Endothelial cell of umbilical vein (primary cell): Measurements from ENCODE around the gene CMSS1. TPM values are rescaled to one million over a fixed set of nuclear protein-coding genes. Genes with fewer than 3 reads are reported as not detected.

Experiments
- BruUV-seq: library from RNA; stranded (reverse); fragments of 400-500 nt; replicated peaks from 2 replicates; lab custom pipeline; 2021; lab: Mats Ljungman, UMichigan
- CTCF ChIA-PET: fragments of 300-600, 350-600 bp; sonication (Branson Sonifier 250); formaldehyde crosslinking; loops from one replicate; lab custom pipeline; 2021; ENCODE audit warnings: antibody characterized with exemption, inconsistent platforms; lab: Charles Lee
- POLR2A ChIA-PET: fragments of 300-600, 350-600 bp; sonication (Branson Sonifier 250); formaldehyde crosslinking; loops from one replicate; lab custom pipeline; 2021; ENCODE audit warnings: antibody characterized with exemption, inconsistent platforms; lab: Charles Lee
- DNase-seq: peaks from one replicate; pipeline ENCODE4 v3.0.0-alpha.2; 2011; ENCODE audit warnings: low read depth, low spot score
- FAIRE-seq: peaks from 2 replicates; lab custom pipeline; 2011; peaks lifted over from hg19 to GRCh38; lab: Jason Lieb, UNC
- H2AFZ ChIP-seq: 2 replicates; pipeline ENCODE4 v1.6.0; 2012; ENCODE audit warnings: low read depth, low read length, control low read depth, inconsistent platforms
- H3K27ac ChIP-seq: 2 replicates; pipeline ENCODE4 v1.5.1; 2011; ENCODE audit warnings: low read depth, mild to moderate bottlenecking, control low read depth, low read length, moderate library complexity; ENCODE audit not compliant: insufficient read depth
- H3K27me3 ChIP-seq, 2 experiments: 2 replicates each; pipeline versions ENCODE4 v1.6.0 to v1.6.1; 2011; ENCODE audit warnings: low read length in 2 of 2, mixed read lengths in 1 of 2; ENCODE audit not compliant: control insufficient read depth in 2 of 2, insufficient read depth in 2 of 2
- H3K36me3 ChIP-seq, 2 experiments: 2 replicates in 1 of 2; 3 replicates in 1 of 2; pipeline ENCODE4 v1.5.1; 2011; ENCODE audit warnings: low read length in 2 of 2, mild to moderate bottlenecking in 1 of 2, moderate library complexity in 1 of 2; ENCODE audit not compliant: control insufficient read depth in 2 of 2, insufficient read depth in 2 of 2; ENCODE audit errors: extremely low read depth in 1 of 2
- H3K4me1 ChIP-seq: 3 replicates; pipeline ENCODE4 v1.5.1; 2011; ENCODE audit warnings: mild to moderate bottlenecking, low read length; ENCODE audit not compliant: control insufficient read depth, insufficient read depth; ENCODE audit errors: extremely low read depth
- H3K4me2 ChIP-seq: 2 replicates; pipeline ENCODE4 v1.6.1; 2011; ENCODE audit warnings: low read length, control low read depth, mixed read lengths; ENCODE audit not compliant: insufficient read depth
- H3K4me3 ChIP-seq, 3 experiments: fragments of 200-600 bp in 1 of 3; sonication (generic), shearing (Covaris generic) in 1 of 3; replicated peaks in 1 of 3; 2 replicates each; pipeline ENCODE4 v1.5.1; 2011 to 2016; ENCODE audit warnings: control low read depth in 3 of 3, low read length in 3 of 3, mild to moderate bottlenecking in 2 of 3, inconsistent platforms in 1 of 3, low read depth in 1 of 3, moderate library complexity in 1 of 3; ENCODE audit not compliant: insufficient read depth in 1 of 3
- H3K79me2 ChIP-seq: 2 replicates; pipeline ENCODE4 v1.6.0; 2012; ENCODE audit warnings: low read length, inconsistent platforms; ENCODE audit not compliant: control insufficient read depth, insufficient read depth
- H3K9ac ChIP-seq: replicated peaks from 2 replicates; pipeline ENCODE3; 2011; ENCODE audit warnings: low read length, control low read depth; ENCODE audit not compliant: insufficient read depth; ENCODE audit errors: extremely low read depth
- H3K9me1 ChIP-seq: replicated peaks from 3 replicates; pipeline ENCODE4 v1.6.0; 2011; ENCODE audit warnings: mild to moderate bottlenecking, low read length; ENCODE audit not compliant: control insufficient read depth, insufficient read depth; ENCODE audit errors: extremely low read depth
- H3K9me3 ChIP-seq: replicated peaks from 2 replicates; pipeline ENCODE4 v1.5.1; 2012; ENCODE audit warnings: low read length, inconsistent platforms; ENCODE audit not compliant: control insufficient read depth, insufficient read depth
- H4K20me1 ChIP-seq: replicated peaks from 2 replicates; pipeline ENCODE3; 2011; ENCODE audit warnings: mild to moderate bottlenecking, low read length; ENCODE audit not compliant: control insufficient read depth, insufficient read depth; ENCODE audit errors: extremely low read depth
- EZH2 ChIP-seq: IDR thresholded peaks from 2 replicates; pipeline ENCODE4 v1.6.1; 2012; ENCODE audit warnings: borderline replicate concordance, low read depth, mild to moderate bottlenecking, moderate library complexity, low read length, inconsistent platforms; ENCODE audit not compliant: severe bottlenecking
- FOS ChIP-seq: IDR thresholded peaks from 2 replicates; pipeline ENCODE4 v1.6.1; 2011; ENCODE audit warnings: mild to moderate bottlenecking, low read length, moderate library complexity, borderline replicate concordance; ENCODE audit not compliant: insufficient read depth
- GATA2 ChIP-seq: IDR thresholded peaks from 2 replicates; pipeline ENCODE4 v1.7.0; 2011; ENCODE audit warnings: low read depth, mild to moderate bottlenecking, moderate library complexity, mixed read lengths, low read length; ENCODE audit not compliant: insufficient read length, insufficient read depth
- JUN ChIP-seq: IDR thresholded peaks from 2 replicates; pipeline ENCODE4 v1.6.1; 2011; ENCODE audit warnings: borderline replicate concordance, low read depth; ENCODE audit not compliant: insufficient read length, insufficient read depth
- MYC ChIP-seq: IDR thresholded peaks from one replicate; pipeline ENCODE4 v1.6.1; 2011; ENCODE audit warnings: mild to moderate bottlenecking, low read depth, low read length
- POLR2A ChIP-seq: IDR thresholded peaks from 2 replicates; pipeline ENCODE4 v1.6.1; 2012; ENCODE audit warnings: low read depth, mild to moderate bottlenecking, control low read depth, low read length
- POLR2AphosphoS5 ChIP-seq: IDR thresholded peaks from 2 replicates; pipeline ENCODE4 v1.6.1; 2012; ENCODE audit warnings: low read depth, mild to moderate bottlenecking, control low read depth, low read length, moderate library complexity; ENCODE audit not compliant: insufficient read depth
- dilution Hi-C: fragments of 300-500 bp; cut with MboI; formaldehyde crosslinking; loops from one replicate; pipeline ENCODE4 v1.15.0; 2019; ENCODE audit warnings: low sequenced_read_pairs; ENCODE audit not compliant: extremely low pct_ligation_motif_present
- intact Hi-C: fragments of 100-400 bp; cut with micrococcal nuclease; formaldehyde crosslinking; loops from one replicate; pipeline ENCODE4 v1.10.0; 2022
- polyA plus RNA-seq, 4 experiments: library from polyadenylated mRNA; depleted of rRNA in 3 of 4; stranded (reverse) in 3 of 4; unstranded in 1 of 4; fragments of >200 nt; gene quantifications; 2 replicates each; pipeline versions ENCODE4 v1.2.1 to v1.2.3, GENCODE V29; 2011 to 2012; ENCODE audit warnings: missing spikeins in 1 of 4
- total RNA-seq: library from RNA; stranded (reverse); gene quantifications from 2 replicates; pipeline ENCODE4 v1.2.3, GENCODE V29; 2021
- TF ChIP-seq, protein P1 (sequence below): IDR thresholded peaks from 2 replicates; pipeline ENCODE4 v1.6.1; 2011; ENCODE audit not compliant: insufficient read depth, insufficient read length
- TF ChIP-seq, protein P2 (sequence below), 2 donors: IDR thresholded peaks; 1 replicate in 1 of 2; 2 replicates in 1 of 2; pipeline ENCODE4 v1.5.1; 2011; ENCODE audit warnings: low read length in 2 of 2, mild to moderate bottlenecking in 2 of 2, moderate library complexity in 2 of 2, control low read depth in 1 of 2, inconsistent platforms in 1 of 2, low read depth in 1 of 2; ENCODE audit not compliant: insufficient read depth in 1 of 2; ENCODE audit errors: extremely low read depth in 1 of 2

The CMSS1 gene
- total and polyA plus RNA-seq, 2 donors (not counting 3 experiments of a cell fraction or from before 2014, with no cell fraction given) = 9.7 to 60.6 TPM

GRCh38 chr3:100120693-100121092 lies 303.0 kb downstream of the CMSS1 start:
- TF ChIP-seq JUN = no peak
- no peaks in the 10 kb centered on the region for H3K9me1 ChIP-seq
- no peaks in the 10 kb centered on the region for H3K79me2 ChIP-seq
- ChIA-PET POLR2A (no interaction called here), CTCF (no interaction called here)
- FAIRE-seq (no peak), DNase-seq (no peak)
- H3K36me3 ChIP-seq = no peaks in the 10 kb centered on the region
- H3K4me2 ChIP-seq = no peak overlapping the region
- no TSS peak for BruUV-seq
- no peak overlapping the region for H3K4me3 ChIP-seq
- intact Hi-C loops (no loop called here), dilution Hi-C loops (no loop called here)
- H3K27ac ChIP-seq = no peak overlapping the region
- H3K27me3 ChIP-seq = no peaks in the 10 kb centered on the region
- no peak overlapping the region for H3K9ac ChIP-seq
- H3K9me3 ChIP-seq = no peaks in the 10 kb centered on the region
- H3K4me1 ChIP-seq = peaks cover 9% of the 10 kb centered on the region
- no peaks in the 10 kb centered on the region for H4K20me1 ChIP-seq
- no peak overlapping the region for H2AFZ ChIP-seq

GRCh38 chr3:100122321-100122720 lies 304.7 kb downstream of the CMSS1 start:
- Histone ChIP-seq H3K27ac (no peak overlapping the region), H3K36me3 (no peaks in the 10 kb centered on the region), H3K4me1 (peaks cover 18% of the 10 kb centered on the region), H3K4me2 (no peak overlapping the region), H3K27me3 (no peaks in the 10 kb centered on the region), H3K79me2 (no peaks in the 10 kb centered on the region), H3K9ac (no peak overlapping the region), H3K9me1 (no peaks in the 10 kb centered on the region), H2AFZ (no peak overlapping the region), H4K20me1 (no peaks in the 10 kb centered on the region), H3K4me3 (no peak overlapping the region), H3K9me3 (no peaks in the 10 kb centered on the region)
- dilution Hi-C loops (no loop called here), intact Hi-C loops (no loop called here)
- POLR2A ChIA-PET = no interaction called here
- no TSS peak for BruUV-seq
- FAIRE-seq (no peak), DNase-seq (no peak)
- CTCF ChIA-PET = interaction anchor here (0.9 to 1.0 kb wide), 2 partner anchors 18 to 106 kb away, joined by 3 read pairs; no protein-coding TSS in a partner anchor
- TF ChIP-seq EZH2 = no peak
- no peak for TF ChIP-seq FOS
- TF ChIP-seq, protein P1, sequence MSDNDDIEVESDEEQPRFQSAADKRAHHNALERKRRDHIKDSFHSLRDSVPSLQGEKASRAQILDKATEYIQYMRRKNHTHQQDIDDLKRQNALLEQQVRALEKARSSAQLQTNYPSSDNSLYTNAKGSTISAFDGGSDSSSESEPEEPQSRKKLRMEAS = no peak
- no peak for TF ChIP-seq POLR2A
- no peak for TF ChIP-seq MYC
- TF ChIP-seq, protein P2, sequence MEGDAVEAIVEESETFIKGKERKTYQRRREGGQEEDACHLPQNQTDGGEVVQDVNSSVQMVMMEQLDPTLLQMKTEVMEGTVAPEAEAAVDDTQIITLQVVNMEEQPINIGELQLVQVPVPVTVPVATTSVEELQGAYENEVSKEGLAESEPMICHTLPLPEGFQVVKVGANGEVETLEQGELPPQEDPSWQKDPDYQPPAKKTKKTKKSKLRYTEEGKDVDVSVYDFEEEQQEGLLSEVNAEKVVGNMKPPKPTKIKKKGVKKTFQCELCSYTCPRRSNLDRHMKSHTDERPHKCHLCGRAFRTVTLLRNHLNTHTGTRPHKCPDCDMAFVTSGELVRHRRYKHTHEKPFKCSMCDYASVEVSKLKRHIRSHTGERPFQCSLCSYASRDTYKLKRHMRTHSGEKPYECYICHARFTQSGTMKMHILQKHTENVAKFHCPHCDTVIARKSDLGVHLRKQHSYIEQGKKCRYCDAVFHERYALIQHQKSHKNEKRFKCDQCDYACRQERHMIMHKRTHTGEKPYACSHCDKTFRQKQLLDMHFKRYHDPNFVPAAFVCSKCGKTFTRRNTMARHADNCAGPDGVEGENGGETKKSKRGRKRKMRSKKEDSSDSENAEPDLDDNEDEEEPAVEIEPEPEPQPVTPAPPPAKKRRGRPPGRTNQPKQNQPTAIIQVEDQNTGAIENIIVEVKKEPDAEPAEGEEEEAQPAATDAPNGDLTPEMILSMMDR (IDR thresholded peaks at IDR 0.05; ENCODE audit: extremely low read depth in 1 of 2, insufficient read depth in 1 of 2, low read depth in 1 of 2, low read length in 2 of 2) = no peak
- TF ChIP-seq POLR2AphosphoS5 = no peak
- no peak for TF ChIP-seq JUN
- no peak for TF ChIP-seq GATA2
